HCT116 (cell line): Measurements from ENCODE around the gene ECE1. TPM values are rescaled to one million over a fixed set of nuclear protein-coding genes. Genes with fewer than 3 reads are reported as not detected.

Experiments used
- ATAC-seq: fragments of 200-7000 bp; cut with Tn5 transposase; 2 replicates; pipeline ENCODE4 v1.9.1; 2020; ENCODE audit warnings: mild to moderate bottlenecking, moderate library complexity
- BruUV-seq: library from RNA; stranded (reverse); fragments of 400-500 nt; replicated peaks from 2 replicates; lab custom pipeline; 2021; lab: Mats Ljungman, UMichigan
- CTCF ChIA-PET: fragments of 300-600 bp; sonication (Branson Sonifier 250); formaldehyde crosslinking; loops from one replicate; lab custom pipeline; 2021; ENCODE audit warnings: antibody characterized with exemption; lab: Charles Lee
- POLR2A ChIA-PET: fragments of 300-600, 350-600 bp; sonication (Branson Sonifier 250); formaldehyde crosslinking; loops from one replicate; lab custom pipeline; 2021; ENCODE audit warnings: antibody characterized with exemption; lab: Charles Lee
- RAD21 ChIA-PET, 2 experiments: fragments of 300-600 bp; sonication (Branson Sonifier 250); formaldehyde crosslinking; loops; one replicate each; lab custom pipeline; 2023; ENCODE audit warnings: low total read pairs in 2 of 2; ENCODE audit not compliant: uncharacterized antibody in 2 of 2, unreplicated experiment in 2 of 2, low non-redundant PET in 1 of 2; lab: Charles Lee
- DNase-seq: peaks from one replicate; pipeline ENCODE4 v3.0.0-alpha.2; 2010; ENCODE audit warnings: low read depth, low spot score
- H2AFZ ChIP-seq: fragments of 200-600 bp; shearing (Covaris generic), sonication (generic); 2 replicates; pipeline ENCODE4 v1.6.1; 2017; ENCODE audit warnings: low read depth, mixed run types, mixed read lengths, antibody characterized with exemption, low read length; ENCODE audit not compliant: poor library complexity, severe bottlenecking
- H3K27ac ChIP-seq: 2 replicates; pipeline ENCODE4 v1.5.1; 2012; ENCODE audit warnings: low read depth, low read length
- H3K27me3 ChIP-seq: fragments of 200-600 bp; sonication (generic); 2 replicates; pipeline ENCODE4 v1.6.1; 2016; ENCODE audit warnings: mixed run types, low read length, mixed read lengths; ENCODE audit not compliant: insufficient read depth
- H3K36me3 ChIP-seq, 2 experiments: fragments of 200-500 bp in 1 of 2; fragments of 200-600 bp in 1 of 2; sonication (Bioruptor generic) in 1 of 2; sonication (generic) in 1 of 2; 2 replicates each; pipeline versions ENCODE4 v1.5.1 to v1.6.1; 2014 to 2016; ENCODE audit warnings: low read length in 2 of 2, inconsistent platforms in 1 of 2, mixed read lengths in 1 of 2, mixed run types in 1 of 2; ENCODE audit not compliant: insufficient read depth in 2 of 2, control insufficient read depth in 1 of 2
- H3K4me1 ChIP-seq, 2 experiments: fragments of 200-600 bp in 1 of 2; sonication (generic) in 1 of 2; 2 replicates each; pipeline versions ENCODE4 v1.5.1 to v1.6.1; 2012 to 2017; ENCODE audit warnings: low read length in 2 of 2, inconsistent platforms in 1 of 2, mild to moderate bottlenecking in 1 of 2, mixed read lengths in 1 of 2, mixed run types in 1 of 2, moderate library complexity in 1 of 2; ENCODE audit not compliant: insufficient read depth in 2 of 2, control insufficient read depth in 1 of 2
- H3K4me2 ChIP-seq: fragments of 200-600 bp; sonication (generic); 2 replicates; pipeline ENCODE4 v1.6.1; 2017; ENCODE audit warnings: mixed run types, low read length, mixed read lengths
- H3K4me3 ChIP-seq, 2 experiments: fragments of 200-600 bp in 1 of 2; sonication (generic) in 1 of 2; replicated peaks in 1 of 2; 2 replicates each; pipeline ENCODE4 v1.5.1; 2011 to 2016; ENCODE audit warnings: low read length in 2 of 2, control low read depth in 1 of 2, low read depth in 1 of 2, mild to moderate bottlenecking in 1 of 2, mixed read lengths in 1 of 2, mixed run types in 1 of 2
- H3K79me2 ChIP-seq: fragments of 200-600 bp; sonication (generic); 2 replicates; pipeline ENCODE4 v1.6.1; 2017; ENCODE audit warnings: mild to moderate bottlenecking, mixed run types, low read length, moderate library complexity, mixed read lengths; ENCODE audit not compliant: insufficient read depth
- H3K9ac ChIP-seq: fragments of 200-600 bp; sonication (generic); 2 replicates; pipeline ENCODE4 v1.6.1; 2016; ENCODE audit warnings: low read length, mixed read lengths
- H3K9me2 ChIP-seq: fragments of 200-600 bp; sonication (generic), shearing (Covaris generic); 2 replicates; pipeline ENCODE4 v1.6.1; 2017; ENCODE audit warnings: mixed run types, mild to moderate bottlenecking, moderate library complexity; ENCODE audit not compliant: insufficient read depth
- H3K9me3 ChIP-seq, 2 experiments: fragments of 200-500 bp in 1 of 2; fragments of 200-600 bp in 1 of 2; sonication (Bioruptor generic) in 1 of 2; sonication (generic) in 1 of 2; 2 replicates each; pipeline ENCODE4 v1.6.1; 2014 to 2017; ENCODE audit warnings: low read length in 2 of 2, mixed read lengths in 2 of 2, inconsistent platforms in 1 of 2, low read depth in 1 of 2, mild to moderate bottlenecking in 1 of 2, mixed run types in 1 of 2, moderate library complexity in 1 of 2; ENCODE audit not compliant: control insufficient read depth in 1 of 2, insufficient read depth in 1 of 2
- H4K20me1 ChIP-seq: fragments of 200-600 bp; sonication (generic), shearing (Covaris generic); 2 replicates; pipeline ENCODE4 v1.6.1; 2017; ENCODE audit warnings: mixed run types, mild to moderate bottlenecking, moderate library complexity; ENCODE audit not compliant: insufficient read depth
- CBX3 ChIP-seq: IDR thresholded peaks from 2 replicates; pipeline ENCODE4 v1.6.1; 2012; ENCODE audit warnings: low read depth
- EGR1 ChIP-seq: IDR thresholded peaks from 2 replicates; pipeline ENCODE4 v1.6.1; 2012; ENCODE audit warnings: low read depth
- ELF1 ChIP-seq: IDR thresholded peaks from 2 replicates; pipeline ENCODE4 v1.6.1; 2012; ENCODE audit warnings: low read depth, borderline replicate concordance
- EZH2 ChIP-seq: fragments of 200-600 bp; sonication (generic); IDR thresholded peaks from 2 replicates; pipeline ENCODE4 v1.6.1; 2017; ENCODE audit warnings: antibody characterized with exemption, mixed run types
- FOSL1 ChIP-seq: IDR thresholded peaks from 2 replicates; pipeline ENCODE4 v1.6.1; 2012; ENCODE audit warnings: low read depth
- JUND ChIP-seq: IDR thresholded peaks from 2 replicates; pipeline ENCODE4 v1.6.1; 2012
- POLR2A ChIP-seq: IDR thresholded peaks from 2 replicates; pipeline ENCODE4 v1.7.0; 2011; ENCODE audit warnings: borderline replicate concordance; ENCODE audit not compliant: insufficient read depth, insufficient read length; ENCODE audit errors: extremely low read depth
- POLR2AphosphoS5 ChIP-seq: IDR thresholded peaks from 2 replicates; pipeline ENCODE4 v1.6.1; 2011; ENCODE audit warnings: mild to moderate bottlenecking, low read depth, low read length, moderate library complexity
- SIN3A ChIP-seq: IDR thresholded peaks from 2 replicates; pipeline ENCODE4 v1.6.1; 2012; ENCODE audit warnings: low read depth
- SP1 ChIP-seq: IDR thresholded peaks from 2 replicates; pipeline ENCODE4 v1.6.1; 2012; ENCODE audit warnings: low read depth
- SRF ChIP-seq: IDR thresholded peaks from 2 replicates; pipeline ENCODE4 v1.6.1; 2012; ENCODE audit warnings: low read depth
- TCF7L2 ChIP-seq: IDR thresholded peaks from 2 replicates; pipeline ENCODE4 v1.7.0; 2011; ENCODE audit warnings: borderline replicate concordance, inconsistent platforms; ENCODE audit not compliant: insufficient read depth, insufficient read length; ENCODE audit errors: extremely low read depth
- YY1 ChIP-seq: IDR thresholded peaks from 2 replicates; pipeline ENCODE4 v1.6.1; 2011; ENCODE audit warnings: low read length, low read depth, moderate library complexity, mild to moderate bottlenecking; ENCODE audit not compliant: insufficient replicate concordance; ENCODE audit errors: extremely low read depth
- ZNF274 ChIP-seq: fragments of 200-500 bp; sonication (Bioruptor generic); IDR thresholded peaks from 2 replicates; pipeline ENCODE4 v1.6.1; 2014; ENCODE audit warnings: mild to moderate bottlenecking, low read depth, low read length, inconsistent platforms
- intact Hi-C: fragments of 100-400 bp; cut with micrococcal nuclease; formaldehyde crosslinking; loops from 2 replicates; pipeline ENCODE4 v1.10.0; 2022
- total RNA-seq: library from RNA; stranded (reverse); gene quantifications from one replicate; pipeline ENCODE4 v1.2.1, GENCODE V29; 2021; ENCODE audit not compliant: unreplicated experiment
- TF ChIP-seq, protein P1 (sequence below): IDR thresholded peaks from 2 replicates; pipeline ENCODE4 v1.6.1; 2012; ENCODE audit warnings: low read depth
- TF ChIP-seq, protein P2 (sequence below): IDR thresholded peaks from 2 replicates; pipeline ENCODE4 v1.6.1; 2011; ENCODE audit warnings: mild to moderate bottlenecking, low read length, moderate library complexity; ENCODE audit not compliant: insufficient replicate concordance; ENCODE audit errors: extremely low read depth
- TF ChIP-seq, protein P3 (sequence below): IDR thresholded peaks from 2 replicates; pipeline ENCODE4 v1.6.1; 2012
- TF ChIP-seq, protein P4 (sequence below): IDR thresholded peaks from 2 replicates; pipeline ENCODE4 v1.6.1; 2012

ECE1 gene
- total RNA-seq, 1 experiment from 2014 or later = 66.8 TPM

DNA sequence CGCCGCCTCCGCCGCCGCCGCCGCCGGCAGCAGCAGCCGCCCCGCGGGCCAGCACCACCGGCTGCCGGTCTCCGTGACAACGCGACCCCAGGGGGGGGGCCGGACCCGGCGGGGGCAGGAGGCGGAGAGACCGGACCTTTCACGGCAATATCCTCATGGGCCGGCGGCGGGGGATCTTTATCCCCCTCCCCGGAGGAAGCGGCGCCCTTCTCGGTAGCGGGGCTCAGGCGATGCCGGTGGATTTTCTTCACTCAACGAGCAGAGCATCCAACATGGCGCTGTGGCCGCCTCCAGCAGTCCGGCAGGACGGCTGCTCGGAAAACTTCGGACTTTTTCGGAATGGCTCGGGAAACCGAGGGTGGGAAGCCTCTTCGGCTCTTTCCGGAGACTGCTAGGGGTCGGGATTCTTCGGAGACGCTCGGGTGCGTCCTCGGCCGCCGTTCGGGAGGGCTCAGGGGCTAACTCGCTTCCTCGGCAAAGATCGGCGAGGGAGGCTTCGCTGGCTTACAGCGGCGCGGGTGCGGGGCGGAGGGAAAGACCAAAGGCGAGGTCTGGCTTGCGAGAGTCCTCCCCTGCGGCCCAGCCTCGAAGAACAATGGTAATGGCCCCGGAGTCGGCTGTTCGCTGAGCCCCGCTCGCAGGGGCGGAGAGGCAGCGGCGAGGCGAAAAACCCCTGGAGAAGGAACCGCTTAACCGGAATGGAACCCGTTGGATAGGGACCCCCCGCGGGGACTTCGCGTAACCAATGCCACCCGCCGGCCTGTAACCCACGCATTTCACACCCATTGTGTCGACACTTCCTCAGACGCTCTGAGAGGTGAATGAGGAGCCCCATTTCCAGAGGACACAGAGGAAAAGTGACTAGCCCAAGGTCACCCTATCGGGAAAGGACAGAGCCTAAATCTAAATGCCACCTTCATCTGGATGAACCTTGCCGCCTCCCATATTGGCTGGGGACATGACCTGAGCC, 113.4 kb downstream of the ECE1 start, which contains the start of gene EIF4G3:
Gene EIF4G3, minus strand, starts transcription at position 312 of the 970 bp plus-strand sequence. CDS start 174,155 bp downstream, outside the sequence.
- CTCF ChIA-PET = no interaction called here
- POLR2A ChIA-PET = no interaction called here
- no peak for TF ChIP-seq SRF
- TF ChIP-seq EZH2 = no peak
- peak; percentile 88 for TF ChIP-seq POLR2AphosphoS5
- peak; percentile 91 for TF ChIP-seq YY1
- peak; percentile 61 for TF ChIP-seq POLR2A
- TF ChIP-seq, protein P1, sequence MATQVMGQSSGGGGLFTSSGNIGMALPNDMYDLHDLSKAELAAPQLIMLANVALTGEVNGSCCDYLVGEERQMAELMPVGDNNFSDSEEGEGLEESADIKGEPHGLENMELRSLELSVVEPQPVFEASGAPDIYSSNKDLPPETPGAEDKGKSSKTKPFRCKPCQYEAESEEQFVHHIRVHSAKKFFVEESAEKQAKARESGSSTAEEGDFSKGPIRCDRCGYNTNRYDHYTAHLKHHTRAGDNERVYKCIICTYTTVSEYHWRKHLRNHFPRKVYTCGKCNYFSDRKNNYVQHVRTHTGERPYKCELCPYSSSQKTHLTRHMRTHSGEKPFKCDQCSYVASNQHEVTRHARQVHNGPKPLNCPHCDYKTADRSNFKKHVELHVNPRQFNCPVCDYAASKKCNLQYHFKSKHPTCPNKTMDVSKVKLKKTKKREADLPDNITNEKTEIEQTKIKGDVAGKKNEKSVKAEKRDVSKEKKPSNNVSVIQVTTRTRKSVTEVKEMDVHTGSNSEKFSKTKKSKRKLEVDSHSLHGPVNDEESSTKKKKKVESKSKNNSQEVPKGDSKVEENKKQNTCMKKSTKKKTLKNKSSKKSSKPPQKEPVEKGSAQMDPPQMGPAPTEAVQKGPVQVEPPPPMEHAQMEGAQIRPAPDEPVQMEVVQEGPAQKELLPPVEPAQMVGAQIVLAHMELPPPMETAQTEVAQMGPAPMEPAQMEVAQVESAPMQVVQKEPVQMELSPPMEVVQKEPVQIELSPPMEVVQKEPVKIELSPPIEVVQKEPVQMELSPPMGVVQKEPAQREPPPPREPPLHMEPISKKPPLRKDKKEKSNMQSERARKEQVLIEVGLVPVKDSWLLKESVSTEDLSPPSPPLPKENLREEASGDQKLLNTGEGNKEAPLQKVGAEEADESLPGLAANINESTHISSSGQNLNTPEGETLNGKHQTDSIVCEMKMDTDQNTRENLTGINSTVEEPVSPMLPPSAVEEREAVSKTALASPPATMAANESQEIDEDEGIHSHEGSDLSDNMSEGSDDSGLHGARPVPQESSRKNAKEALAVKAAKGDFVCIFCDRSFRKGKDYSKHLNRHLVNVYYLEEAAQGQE = no peak
- TF ChIP-seq FOSL1 = no peak
- TF ChIP-seq EGR1 = no peak
- no peak for TF ChIP-seq JUND
- TF ChIP-seq, protein P2, sequence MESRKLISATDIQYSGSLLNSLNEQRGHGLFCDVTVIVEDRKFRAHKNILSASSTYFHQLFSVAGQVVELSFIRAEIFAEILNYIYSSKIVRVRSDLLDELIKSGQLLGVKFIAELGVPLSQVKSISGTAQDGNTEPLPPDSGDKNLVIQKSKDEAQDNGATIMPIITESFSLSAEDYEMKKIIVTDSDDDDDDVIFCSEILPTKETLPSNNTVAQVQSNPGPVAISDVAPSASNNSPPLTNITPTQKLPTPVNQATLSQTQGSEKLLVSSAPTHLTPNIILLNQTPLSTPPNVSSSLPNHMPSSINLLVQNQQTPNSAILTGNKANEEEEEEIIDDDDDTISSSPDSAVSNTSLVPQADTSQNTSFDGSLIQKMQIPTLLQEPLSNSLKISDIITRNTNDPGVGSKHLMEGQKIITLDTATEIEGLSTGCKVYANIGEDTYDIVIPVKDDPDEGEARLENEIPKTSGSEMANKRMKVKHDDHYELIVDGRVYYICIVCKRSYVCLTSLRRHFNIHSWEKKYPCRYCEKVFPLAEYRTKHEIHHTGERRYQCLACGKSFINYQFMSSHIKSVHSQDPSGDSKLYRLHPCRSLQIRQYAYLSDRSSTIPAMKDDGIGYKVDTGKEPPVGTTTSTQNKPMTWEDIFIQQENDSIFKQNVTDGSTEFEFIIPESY = no peak
- TF ChIP-seq, protein P3, sequence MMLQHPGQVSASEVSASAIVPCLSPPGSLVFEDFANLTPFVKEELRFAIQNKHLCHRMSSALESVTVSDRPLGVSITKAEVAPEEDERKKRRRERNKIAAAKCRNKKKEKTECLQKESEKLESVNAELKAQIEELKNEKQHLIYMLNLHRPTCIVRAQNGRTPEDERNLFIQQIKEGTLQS = no peak
- TF ChIP-seq ELF1 = no peak
- TF ChIP-seq ZNF274 = no peak
- no peak for TF ChIP-seq TCF7L2
- TF ChIP-seq, protein P4, sequence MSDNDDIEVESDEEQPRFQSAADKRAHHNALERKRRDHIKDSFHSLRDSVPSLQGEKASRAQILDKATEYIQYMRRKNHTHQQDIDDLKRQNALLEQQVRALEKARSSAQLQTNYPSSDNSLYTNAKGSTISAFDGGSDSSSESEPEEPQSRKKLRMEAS = peak; percentile 44; the same call in 1 of the 2 replicates
- no peak for TF ChIP-seq CBX3
- TF ChIP-seq SIN3A = no peak
- no peak for TF ChIP-seq SP1

More for the DNA sequence above, 113.4 kb downstream of the ECE1 start, which contains the start of gene EIF4G3:
- H4K20me1 ChIP-seq = no peaks in the 10 kb centered on the region
- H3K36me3 ChIP-seq = no peaks in the 10 kb centered on the region
- H3K79me2 ChIP-seq = peaks cover 31% of the 10 kb centered on the region
- no peaks in the 10 kb centered on the region for H3K27me3 ChIP-seq
- peak; percentile 93 for DNase-seq
- H3K27ac ChIP-seq = peak within 1 kb of the TSS; percentile 78
- peak within 1 kb of the TSS; percentile 89 to 94 for H3K4me3 ChIP-seq
- peak within 1 kb of the TSS; percentile 92 for H3K9ac ChIP-seq
- H3K9me3 ChIP-seq = no peaks in the 10 kb centered on the region
- RAD21 ChIA-PET = no interaction called here
- intact Hi-C loops = loop anchor here (5.0 kb wide), 1 partner anchor 155 kb away; no protein-coding TSS in a partner anchor
- H3K9me2 ChIP-seq = no peaks in the 10 kb centered on the region
- peak within 1 kb of the TSS; percentile 98 for H3K4me2 ChIP-seq
- peaks cover 8 to 22% of the 10 kb centered on the region in 2 experiments; a peak in 3 of 4 replicates for H3K4me1 ChIP-seq
- no TSS peak for BruUV-seq
- H2AFZ ChIP-seq = peak within 1 kb of the TSS; percentile 17
- peak; percentile 98 for ATAC-seq
